ENCODE data around the gene CERS6.

Gene CERS6

GRCh38 chr2:168687314-168687713 lies 231.2 kb downstream of the CERS6 start:
- TF ChIP-seq RARB (CRISPR knock-in tag; IDR thresholded peaks at IDR 0.05), result no peak
- no peak for TF ChIP-seq PPARA (CRISPR knock-in tag; IDR thresholded peaks at IDR 0.05; ENCODE audit: borderline replicate concordance)
- TF ChIP-seq ZNF8 (CRISPR knock-in tag; IDR thresholded peaks at IDR 0.05), result no peak
- no peak for TF ChIP-seq ZFP30 (CRISPR knock-in tag; IDR thresholded peaks at IDR 0.05)
- TF ChIP-seq CSRNP3 (CRISPR knock-in tag; IDR thresholded peaks at IDR 0.05), result no peak
- no peak for TF ChIP-seq ISL1 (CRISPR knock-in tag; IDR thresholded peaks at IDR 0.05)
- TF ChIP-seq CREB5 (CRISPR knock-in tag; IDR thresholded peaks at IDR 0.05; ENCODE audit: low read depth), result no peak
- no peak for TF ChIP-seq SNAI2 (CRISPR knock-in tag; IDR thresholded peaks at IDR 0.05)
- no peak for TF ChIP-seq BACH2 (CRISPR knock-in tag; IDR thresholded peaks at IDR 0.05; ENCODE audit: borderline replicate concordance)
- no peak for TF ChIP-seq TOX (CRISPR knock-in tag; IDR thresholded peaks at IDR 0.05; ENCODE audit: borderline replicate concordance)
- TF ChIP-seq ESRRG (CRISPR knock-in tag; IDR thresholded peaks at IDR 0.05), result no peak
- no peak for TF ChIP-seq GLIS3 (CRISPR knock-in tag; IDR thresholded peaks at IDR 0.05)
- no peak for TF ChIP-seq OSR1 (CRISPR knock-in tag; IDR thresholded peaks at IDR 0.05)
- TF ChIP-seq ARNTL (CRISPR knock-in tag; IDR thresholded peaks at IDR 0.05; ENCODE audit: borderline replicate concordance, low read depth), result no peak
- no peak for TF ChIP-seq ZFP3 (CRISPR knock-in tag; IDR thresholded peaks at IDR 0.05)
- no peak for TF ChIP-seq TSHZ2 (CRISPR knock-in tag; IDR thresholded peaks at IDR 0.05)
- TF ChIP-seq CSDC2 (CRISPR knock-in tag; IDR thresholded peaks at IDR 0.05), result no peak
- TF ChIP-seq ZNF565 (CRISPR knock-in tag; conservative IDR thresholded peaks at IDR 0.05; ENCODE audit: low read depth), result no peak
- no peak for TF ChIP-seq PATZ1 (CRISPR knock-in tag; IDR thresholded peaks at IDR 0.05; ENCODE audit: borderline replicate concordance)
- ATAC-seq, result peak; percentile 67

- ATAC-seq, result no peak
Measured at GRCh38 chr2:168690381-168690885, 234.4 kb downstream of the CERS6 start.

More at GRCh38 chr2:168690381-168690885, 234.4 kb downstream of the CERS6 start:
- TF ChIP-seq SNAI2 (CRISPR knock-in tag; IDR thresholded peaks at IDR 0.05), result no peak
- no peak for TF ChIP-seq TOX (CRISPR knock-in tag; IDR thresholded peaks at IDR 0.05; ENCODE audit: borderline replicate concordance)
- TF ChIP-seq TCF4 (CRISPR knock-in tag; IDR thresholded peaks at IDR 0.05; ENCODE audit: borderline replicate concordance), result no peak
- TF ChIP-seq TSHZ2 (CRISPR knock-in tag; IDR thresholded peaks at IDR 0.05), result no peak
- no peak for TF ChIP-seq ZFP30 (CRISPR knock-in tag; IDR thresholded peaks at IDR 0.05)
- no peak for TF ChIP-seq CSDC2 (CRISPR knock-in tag; IDR thresholded peaks at IDR 0.05)
- no peak for TF ChIP-seq CREB5 (CRISPR knock-in tag; IDR thresholded peaks at IDR 0.05; ENCODE audit: low read depth)
- no peak for TF ChIP-seq ZNF70 (CRISPR knock-in tag; IDR thresholded peaks at IDR 0.05)
- no peak for TF ChIP-seq ZNF565 (CRISPR knock-in tag; conservative IDR thresholded peaks at IDR 0.05; ENCODE audit: low read depth)
- no peak for TF ChIP-seq ARNTL (CRISPR knock-in tag; IDR thresholded peaks at IDR 0.05; ENCODE audit: borderline replicate concordance, low read depth)
- no peak for TF ChIP-seq OSR1 (CRISPR knock-in tag; IDR thresholded peaks at IDR 0.05)
- TF ChIP-seq GLIS3 (CRISPR knock-in tag; IDR thresholded peaks at IDR 0.05), result no peak
- no peak for TF ChIP-seq ZNF8 (CRISPR knock-in tag; IDR thresholded peaks at IDR 0.05)
